GM18867 (cell line): ENCODE data around the gene ZDHHC18.

Experiments used
- ATAC-seq: cut with Tn5 transposase; IDR thresholded peaks from one replicate; pipeline ENCODE4 v1.9.1; 2021; ENCODE audit warnings: mild to moderate bottlenecking, moderate library complexity; ENCODE audit not compliant: unreplicated experiment

Gene ZDHHC18

DNA sequence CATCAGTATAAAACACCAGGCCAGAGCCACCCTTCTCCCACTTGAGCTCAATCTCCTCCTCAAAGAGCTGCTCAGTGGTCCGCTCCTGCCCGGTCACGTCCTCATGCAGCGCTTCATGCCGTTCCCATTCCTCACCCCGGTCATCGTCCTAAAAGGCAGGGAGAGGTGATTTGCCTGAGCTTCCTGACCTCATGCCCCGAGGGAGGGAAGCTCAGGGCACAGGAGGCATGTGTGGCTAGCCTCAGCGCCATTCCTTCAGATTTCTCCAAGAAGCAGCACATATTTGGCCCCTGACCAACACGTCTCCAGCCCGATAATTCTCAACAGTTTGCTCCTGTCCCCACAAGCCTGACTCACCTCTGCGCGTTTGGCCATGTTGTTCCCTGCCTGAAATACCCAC, 67.8 kb downstream of the ZDHHC18 start:
- ATAC-seq = no peak

DNA sequence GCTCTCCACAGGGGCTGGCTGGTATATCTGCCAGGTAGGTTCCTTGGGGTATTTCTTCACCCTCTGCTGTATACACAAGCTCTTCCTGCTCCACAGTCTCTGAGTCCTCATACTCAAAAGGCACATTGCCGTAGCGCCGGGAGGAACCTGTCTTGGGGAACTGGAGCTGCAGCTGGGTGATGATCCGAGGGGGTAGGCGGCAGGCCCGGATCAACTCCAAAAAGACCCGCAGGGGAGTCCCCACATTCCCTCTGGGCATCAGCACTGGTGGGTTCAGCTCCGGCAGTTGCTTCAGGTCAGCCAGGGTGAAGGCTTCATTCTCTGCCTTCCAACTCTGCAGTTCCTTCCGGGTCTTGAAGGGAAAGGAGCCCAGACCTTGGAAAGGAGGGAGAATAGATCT, 70.9 kb downstream of the ZDHHC18 start:
- no peak for ATAC-seq

DNA sequence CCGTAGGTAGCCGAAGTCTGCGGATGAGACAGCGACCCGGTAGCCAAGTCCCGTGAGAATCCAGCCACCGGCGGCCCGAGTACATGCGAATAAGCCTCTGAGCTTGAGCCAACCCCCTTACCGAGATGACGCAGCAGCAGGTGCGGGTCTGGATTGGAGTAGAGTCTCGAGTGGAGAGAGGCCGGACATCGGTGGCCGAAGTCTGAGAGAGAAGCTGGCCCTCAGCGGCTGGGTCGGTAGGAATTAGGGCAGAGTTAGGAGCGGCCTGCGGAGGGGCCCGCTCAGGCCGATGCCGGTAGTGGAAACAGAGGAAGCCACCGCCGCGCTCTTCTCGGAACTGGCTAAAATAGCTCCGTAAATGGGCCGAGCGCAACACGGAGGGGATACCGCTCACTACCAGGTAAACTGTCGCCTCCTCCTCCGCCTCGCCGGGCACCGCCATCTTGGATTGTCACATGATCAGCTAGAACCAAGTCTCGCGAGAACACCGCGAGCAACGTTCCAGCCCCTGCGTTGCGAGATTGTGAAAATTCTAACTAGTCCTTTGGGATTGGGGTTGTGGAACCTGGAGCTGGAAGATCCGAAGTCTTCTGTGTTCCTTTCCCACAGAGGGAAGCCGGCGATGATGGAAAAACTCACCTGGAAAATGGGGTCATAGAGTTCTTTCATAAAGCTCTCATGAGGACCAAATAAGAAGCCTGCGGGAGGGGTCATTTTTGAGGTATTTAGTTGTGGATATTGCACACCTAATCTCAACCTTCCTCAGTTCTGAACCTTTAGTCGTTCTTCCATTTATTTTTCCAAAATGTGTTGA, 73.7 kb downstream of the ZDHHC18 start, which contains the start of gene GPATCH3:
GPATCH3 (minus strand) TSS at position 467 of the 814 bp plus-strand sequence; CDS start at position 442, 25 bp downstream.
- ATAC-seq = peak; percentile 81

DNA sequence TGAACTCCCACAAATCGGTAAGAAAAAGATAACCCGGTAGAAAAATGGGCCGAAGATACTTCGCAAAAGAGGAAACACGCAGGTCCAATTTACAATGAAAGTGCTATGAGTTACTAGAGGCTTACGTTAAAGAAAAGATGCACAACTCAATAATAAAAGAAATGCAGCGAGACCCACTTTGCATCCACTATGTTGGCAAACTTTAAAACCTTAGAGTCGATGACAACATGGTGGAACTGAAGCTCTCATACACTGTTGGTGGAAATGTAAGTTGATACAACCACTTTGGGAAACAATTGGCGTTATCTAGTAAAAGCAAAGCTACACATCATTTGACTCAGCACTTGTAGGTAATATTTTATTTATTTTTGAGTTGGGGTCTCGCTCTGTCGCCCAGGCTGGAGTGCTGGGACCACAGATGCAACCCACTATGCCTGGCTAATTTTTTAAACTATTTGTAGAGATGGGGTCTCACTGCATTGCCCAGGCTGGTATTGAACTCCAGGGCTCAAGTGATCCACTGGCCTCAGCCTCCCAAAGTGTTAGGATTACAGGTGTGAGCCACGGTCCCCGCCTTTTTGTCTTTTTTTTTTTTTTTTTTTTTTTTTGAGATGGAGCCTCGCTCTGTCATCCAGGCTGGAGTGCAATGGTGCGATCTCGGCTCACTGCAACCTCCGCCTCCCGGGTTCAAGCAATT, 74.5 kb downstream of the ZDHHC18 start:
- no peak for ATAC-seq
